Calu3 (cell line): Measurements from ENCODE around the gene NAT9. TPM values are rescaled to one million over a fixed set of nuclear protein-coding genes. Genes with fewer than 3 reads are reported as not detected.
A peak's percentile ranks its signal among the peaks of the same experiment; 100 is the strongest.

ENCODE experiments used
- BruUV-seq: library from RNA; stranded (reverse); fragments of 400-500 nt; replicated peaks from 2 replicates; lab custom pipeline; 2021; lab: Mats Ljungman, UMichigan
- CTCF ChIA-PET: fragments of 300-600 bp; sonication (Branson Sonifier 250); formaldehyde crosslinking; loops from one replicate; lab custom pipeline; 2022; ENCODE audit warnings: antibody characterized with exemption; lab: Charles Lee
- DNase-seq: peaks from one replicate; pipeline ENCODE4 v3.0.0; 2022
- H3K27ac Mint-ChIP-seq: one replicate; pipeline ENCODE4 v1.8.0; 2022; ENCODE audit warnings: mixed read lengths; ENCODE audit not compliant: unreplicated experiment
- H3K27me3 Mint-ChIP-seq: one replicate; pipeline ENCODE4 v1.8.0; 2022; ENCODE audit warnings: mixed read lengths; ENCODE audit not compliant: unreplicated experiment
- H3K36me3 Mint-ChIP-seq: one replicate; pipeline ENCODE4 v1.8.0; 2022; ENCODE audit warnings: mild to moderate bottlenecking, moderate library complexity, mixed read lengths; ENCODE audit not compliant: insufficient read depth, unreplicated experiment
- H3K4me1 Mint-ChIP-seq: one replicate; pipeline ENCODE4 v1.8.0; 2022; ENCODE audit warnings: mild to moderate bottlenecking, low read depth, mixed read lengths; ENCODE audit not compliant: unreplicated experiment
- H3K4me3 Mint-ChIP-seq: one replicate; pipeline ENCODE4 v1.8.0; 2022; ENCODE audit warnings: mild to moderate bottlenecking, low read depth, moderate library complexity, mixed read lengths; ENCODE audit not compliant: unreplicated experiment
- H3K9me3 Mint-ChIP-seq: one replicate; pipeline ENCODE4 v1.8.0; 2022; ENCODE audit warnings: low read depth, mixed read lengths; ENCODE audit not compliant: unreplicated experiment
- CTCF ChIP-seq: fragments of 200-600 bp; IDR thresholded peaks from one replicate; pipeline ENCODE4 v1.8.0; 2022; ENCODE audit warnings: antibody characterized with exemption; ENCODE audit not compliant: unreplicated experiment
- intact Hi-C: fragments of 100-400 bp; cut with micrococcal nuclease; formaldehyde crosslinking; loops from one replicate; pipeline ENCODE4 v1.10.0; 2022; ENCODE audit not compliant: unreplicated experiment
- total RNA-seq: library from RNA; stranded (reverse); gene quantifications from 2 replicates; pipeline ENCODE4 v1.2.3, GENCODE V29; 2022

The NAT9 gene
- total RNA-seq, 1 experiment from 2014 or later = 66.5 TPM

GRCh38 chr17:74782571-74782970 is 6.4 kb upstream of the NAT9 start:
- intact Hi-C loops = loop anchor here (5.0 kb wide), 1 partner anchor 35 kb away; the partner anchor contains the start of gene NHERF1
- CTCF ChIA-PET = interaction anchor here (0.6 kb wide), 1 partner anchor 781 kb away, joined by 3 read pairs; no protein-coding TSS in a partner anchor
- no peak for DNase-seq

GRCh38 chr17:74780443-74781238 is 4.5 kb upstream of the NAT9 start:
- intact Hi-C loops = loop anchor here (5.0 kb wide), 1 partner anchor 33 kb away; the partner anchor contains the start of gene NHERF1
- Mint-ChIP-seq H3K27ac (no peak overlapping the region), H3K4me3 (no peak overlapping the region), H3K27me3 (no peaks in the 10 kb centered on the region), H3K36me3 (peaks cover 13% of the 10 kb centered on the region), H3K9me3 (no peaks in the 10 kb centered on the region), H3K4me1 (peaks cover 10% of the 10 kb centered on the region)
- CTCF ChIA-PET = interaction anchor here (0.6 kb wide), 1 partner anchor 10 kb away, joined by 7 read pairs; no protein-coding TSS in a partner anchor
- DNase-seq = peak; percentile 45
- TF ChIP-seq CTCF = no peak
- BruUV-seq = no TSS peak

More at GRCh38 chr17:74782571-74782970, 6.4 kb upstream of the NAT9 start:
- no peak overlapping the region for H3K4me3 Mint-ChIP-seq
- no peaks in the 10 kb centered on the region for H3K27me3 Mint-ChIP-seq
- no peaks in the 10 kb centered on the region for H3K9me3 Mint-ChIP-seq
- BruUV-seq = no TSS peak
- H3K36me3 Mint-ChIP-seq = no peaks in the 10 kb centered on the region
- no peak overlapping the region for H3K27ac Mint-ChIP-seq
- H3K4me1 Mint-ChIP-seq = peaks cover under 1% of the 10 kb centered on the region
- no peak for TF ChIP-seq CTCF

- no peak overlapping the region for H3K4me3 Mint-ChIP-seq
- BruUV-seq = no TSS peak
- no peaks in the 10 kb centered on the region for H3K9me3 Mint-ChIP-seq
- intact Hi-C loops = loop anchor here (5.0 kb wide), 1 partner anchor 33 kb away; the partner anchor contains the start of gene NHERF1
- no peaks in the 10 kb centered on the region for H3K27me3 Mint-ChIP-seq
- no peak for TF ChIP-seq CTCF
- H3K27ac Mint-ChIP-seq = no peak overlapping the region
- H3K4me1 Mint-ChIP-seq = peaks cover 10% of the 10 kb centered on the region
- peaks cover 19% of the 10 kb centered on the region for H3K36me3 Mint-ChIP-seq
- CTCF ChIA-PET = interaction anchor here (0.9 kb wide), 1 partner anchor 35 kb away, joined by 6 read pairs; no protein-coding TSS in a partner anchor
- DNase-seq = no peak
These were observed 3.8 kb upstream of the NAT9 start for GRCh38 chr17:74779948-74780400.

- BruUV-seq = no TSS peak
- intact Hi-C loops = no loop called here
- H3K4me1 Mint-ChIP-seq = peaks cover 10% of the 10 kb centered on the region
- H3K36me3 Mint-ChIP-seq = peaks cover 19% of the 10 kb centered on the region
- no peak for TF ChIP-seq CTCF
- no peak overlapping the region for H3K4me3 Mint-ChIP-seq
- H3K9me3 Mint-ChIP-seq = no peaks in the 10 kb centered on the region
- no peak overlapping the region for H3K27ac Mint-ChIP-seq
- H3K27me3 Mint-ChIP-seq = no peaks in the 10 kb centered on the region
- CTCF ChIA-PET = interaction anchor here (0.9 kb wide), 1 partner anchor 35 kb away, joined by 6 read pairs; no protein-coding TSS in a partner anchor
- DNase-seq = no peak
These were observed 3.4 kb upstream of the NAT9 start for GRCh38 chr17:74779501-74779900.
